Esophagus mucosa (tissue), 1 donor: ENCODE measurements around the gene BRMS1L. TPM values are rescaled to one million over a fixed set of nuclear protein-coding genes. Genes with fewer than 3 reads are reported as not detected.
"Not testable (repeated sequence)": the region's sequence is repeated elsewhere in the genome, so short reads cannot be mapped to it uniquely, and the experiment has no call there.

Experiments
- ATAC-seq: fragments of 200-7000 bp; cut with Tn5 transposase; one replicate; pipeline ENCODE4 v1.9.1; 2020
- total RNA-seq: library from RNA; stranded (reverse); gene quantifications from one replicate; pipeline ENCODE4 v1.2.4, GENCODE V29; 2023
- donor health status: DM: yes; HTN: yes; CAD: no.

Gene BRMS1L
- total RNA-seq, 1 donor from 2014 or later, result 6.9 TPM

GRCh38 chr14:35821564-35822411, 4.3 kb upstream of the BRMS1L start:
- ATAC-seq, result no peak

GRCh38 chr14:35822501-35822900, 3.6 kb upstream of the BRMS1L start:
- ATAC-seq, result peak; percentile 25

- ATAC-seq, result not testable (repeated sequence)
Measured at GRCh38 chr14:35824446-35825165, 1.5 kb upstream of the BRMS1L start.

GRCh38 chr14:35825968-35826217, 245 bp upstream of the BRMS1L start:
- no peak for ATAC-seq

GRCh38 chr14:35826952-35827416, 846 bp downstream of the BRMS1L start:
- ATAC-seq, result no peak

GRCh38 chr14:35827678-35828472, 1.7 kb downstream of the BRMS1L start:
- no peak for ATAC-seq

- no peak for ATAC-seq
Measured at GRCh38 chr14:35829449-35829848, 3.3 kb downstream of the BRMS1L start.

GRCh38 chr14:35835208-35835982, 9.3 kb downstream of the BRMS1L start:
- ATAC-seq, result no peak

- ATAC-seq, result not testable (repeated sequence)
Measured at GRCh38 chr14:35841704-35842103, 15.6 kb downstream of the BRMS1L start.

GRCh38 chr14:35842245-35842644, 16.1 kb downstream of the BRMS1L start:
- not testable (repeated sequence) for ATAC-seq

- no peak for ATAC-seq
Measured at GRCh38 chr14:35844494-35844893, 18.4 kb downstream of the BRMS1L start.

GRCh38 chr14:35847636-35848035, 21.5 kb downstream of the BRMS1L start:
- ATAC-seq, result no peak

GRCh38 chr14:35849122-35849521, 23.0 kb downstream of the BRMS1L start:
- no peak for ATAC-seq

GRCh38 chr14:35851823-35852222, 25.7 kb downstream of the BRMS1L start:
- no peak for ATAC-seq

- no peak for ATAC-seq
Measured at GRCh38 chr14:35853225-35853624, 27.1 kb downstream of the BRMS1L start.

- ATAC-seq, result no peak
Measured at GRCh38 chr14:35854696-35855270, 28.6 kb downstream of the BRMS1L start.

GRCh38 chr14:35855876-35856481, 29.8 kb downstream of the BRMS1L start:
- ATAC-seq, result no peak

- ATAC-seq, result peak; percentile 90
Measured at GRCh38 chr14:35858521-35859209, 32.5 kb downstream of the BRMS1L start.

GRCh38 chr14:35861204-35861868, 35.2 kb downstream of the BRMS1L start:
- no peak for ATAC-seq

- ATAC-seq, result no peak
Measured at GRCh38 chr14:35865611-35866324, 39.6 kb downstream of the BRMS1L start.
